ENCODE results near the gene ZNF516. TPM values are rescaled to one million over a fixed set of nuclear protein-coding genes. Genes with fewer than 3 reads are reported as not detected.

ZNF516 gene
- total and polyA plus RNA-seq, 2 of the 4 experiments (the other 2 are of a cell fraction): 7.9 to 16.9 TPM

DNA sequence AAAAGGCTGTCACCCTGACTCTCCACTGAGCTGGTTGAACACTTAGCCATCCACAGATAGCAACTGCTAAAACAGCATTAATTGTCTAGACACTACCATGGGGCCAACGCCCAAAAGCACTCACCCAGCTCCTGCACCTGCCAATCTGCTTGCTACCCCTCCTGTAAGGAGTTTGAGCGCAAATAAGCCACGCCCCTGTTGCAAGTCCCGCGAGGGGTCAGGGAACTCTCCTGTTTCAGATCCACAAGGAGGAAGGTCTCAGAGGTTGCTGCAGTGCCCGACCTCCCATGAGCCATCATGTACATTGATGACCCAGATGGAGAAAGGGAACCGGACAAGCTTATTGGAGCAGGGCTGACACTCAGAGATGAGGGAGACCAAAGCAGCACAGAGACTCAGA is 106.8 kb downstream of the ZNF516 start:
- H2BK120ac ChIP-seq (ENCODE audit: low read depth, low read length): no peak overlapping the region
- in situ Hi-C loops (cut with MboI; ENCODE audit: low sequenced_read_pairs): no loop called here
- H2AFZ ChIP-seq (replicated peaks; ENCODE audit: low read length, poor library complexity): no peak overlapping the region

More for the DNA sequence above, 106.8 kb downstream of the ZNF516 start:
- POLR2A ChIA-PET (ENCODE audit: unreplicated experiment): no interaction called here
- Histone ChIP-seq H3K56ac (ENCODE audit: extremely low read depth, insufficient read depth, low read length) (no peak overlapping the region), H3K27me3 (ENCODE audit: control insufficient read depth, insufficient read depth, low read length) (no peaks in the 10 kb centered on the region), H3K36me3 (ENCODE audit: control insufficient read depth, insufficient read depth, low read length) (peaks cover 3% of the 10 kb centered on the region; the same call in 1 of the 2 replicates), H3K4ac (ENCODE audit: low read depth, low read length) (no peak overlapping the region), H4K5ac (ENCODE audit: low read depth, low read length) (no peak overlapping the region), H3K23ac (ENCODE audit: low read depth, low read length) (no peak overlapping the region), H2BK15ac (ENCODE audit: low read depth, low read length) (no peak overlapping the region), H3K14ac (replicated peaks; ENCODE audit: low read depth, low read length) (no peak overlapping the region), H4K8ac (ENCODE audit: low read depth in 2 of 2, low read length in 2 of 2) (no peak overlapping the region), H4K91ac (ENCODE audit: insufficient read depth, low read depth, low read length) (no peak overlapping the region), H3K4me2 (ENCODE audit: low read depth, low read length) (no peak overlapping the region), H3K27ac (ENCODE audit: insufficient read depth, low read length) (no peak overlapping the region), H3K4me3 (ENCODE audit: insufficient read depth, low read depth, low read length) (no peak overlapping the region), H2BK20ac (ENCODE audit: low read depth, low read length) (no peak overlapping the region), H3K4me1 (ENCODE audit: control insufficient read depth, insufficient read depth, low read length) (peaks cover 18% of the 10 kb centered on the region), H2BK5ac (ENCODE audit: low read depth, low read length, poor library complexity, severe bottlenecking) (no peak overlapping the region), H2AK5ac (ENCODE audit: low read depth, low read length) (no peak overlapping the region), H3K79me1 (ENCODE audit: low read depth in 1 of 2, low read length in 2 of 2) (peaks cover 46 to 89% of the 10 kb centered on the region in 2 experiments), H4K20me1 (ENCODE audit: insufficient read depth, low read length) (peaks cover 85% of the 10 kb centered on the region), H3K9ac (ENCODE audit: low read depth, low read length) (no peak overlapping the region), H2AK9ac (replicated peaks; ENCODE audit: low read depth, low read length, poor library complexity) (no peak overlapping the region), H3K9me3 (ENCODE audit: control insufficient read depth, insufficient read depth, low read length) (no peaks in the 10 kb centered on the region), H3K9me1 (ENCODE audit: insufficient read depth, low read length) (peaks cover 41% of the 10 kb centered on the region), H3K18ac (ENCODE audit: low read depth, low read length) (no peak overlapping the region)
- no TSS peak for BruUV-seq (replicated peaks)
- WGBS, 2 experiments (ENCODE audit: extremely low coverage in 2 of 2, insufficient read length in 1 of 2): 100% methylated on average over 4 of the region's 7 CpGs; no CpG with 5 or more reads in 1 of the 2 experiments
- CTCF ChIA-PET: interaction anchor here (0.6 kb wide), 1 partner anchor 297 kb away, joined by 3 read pairs; no protein-coding TSS in a partner anchor
- dilution Hi-C loops (cut with HindIII; ENCODE audit: low sequenced_read_pairs, unreplicated experiment) (no loop called here), intact Hi-C loops (cut with micrococcal nuclease) (no loop called here)
- TF ChIP-seq, protein P1, sequence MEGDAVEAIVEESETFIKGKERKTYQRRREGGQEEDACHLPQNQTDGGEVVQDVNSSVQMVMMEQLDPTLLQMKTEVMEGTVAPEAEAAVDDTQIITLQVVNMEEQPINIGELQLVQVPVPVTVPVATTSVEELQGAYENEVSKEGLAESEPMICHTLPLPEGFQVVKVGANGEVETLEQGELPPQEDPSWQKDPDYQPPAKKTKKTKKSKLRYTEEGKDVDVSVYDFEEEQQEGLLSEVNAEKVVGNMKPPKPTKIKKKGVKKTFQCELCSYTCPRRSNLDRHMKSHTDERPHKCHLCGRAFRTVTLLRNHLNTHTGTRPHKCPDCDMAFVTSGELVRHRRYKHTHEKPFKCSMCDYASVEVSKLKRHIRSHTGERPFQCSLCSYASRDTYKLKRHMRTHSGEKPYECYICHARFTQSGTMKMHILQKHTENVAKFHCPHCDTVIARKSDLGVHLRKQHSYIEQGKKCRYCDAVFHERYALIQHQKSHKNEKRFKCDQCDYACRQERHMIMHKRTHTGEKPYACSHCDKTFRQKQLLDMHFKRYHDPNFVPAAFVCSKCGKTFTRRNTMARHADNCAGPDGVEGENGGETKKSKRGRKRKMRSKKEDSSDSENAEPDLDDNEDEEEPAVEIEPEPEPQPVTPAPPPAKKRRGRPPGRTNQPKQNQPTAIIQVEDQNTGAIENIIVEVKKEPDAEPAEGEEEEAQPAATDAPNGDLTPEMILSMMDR (conservative IDR thresholded peaks at IDR 0.05; ENCODE audit: low read depth, low read length): no peak
- no peak for TF ChIP-seq CEBPB (IDR thresholded peaks at IDR 0.05; ENCODE audit: low read depth, low read length)
- no peak for TF ChIP-seq SMC3 (IDR thresholded peaks at IDR 0.05; ENCODE audit: low read depth, low read length)
- TF ChIP-seq RFX5 (IDR thresholded peaks at IDR 0.05; ENCODE audit: low read depth, low read length): no peak
- TF ChIP-seq CHD1 (IDR thresholded peaks at IDR 0.05; ENCODE audit: low read depth, low read length): no peak
- TF ChIP-seq, protein P2, sequence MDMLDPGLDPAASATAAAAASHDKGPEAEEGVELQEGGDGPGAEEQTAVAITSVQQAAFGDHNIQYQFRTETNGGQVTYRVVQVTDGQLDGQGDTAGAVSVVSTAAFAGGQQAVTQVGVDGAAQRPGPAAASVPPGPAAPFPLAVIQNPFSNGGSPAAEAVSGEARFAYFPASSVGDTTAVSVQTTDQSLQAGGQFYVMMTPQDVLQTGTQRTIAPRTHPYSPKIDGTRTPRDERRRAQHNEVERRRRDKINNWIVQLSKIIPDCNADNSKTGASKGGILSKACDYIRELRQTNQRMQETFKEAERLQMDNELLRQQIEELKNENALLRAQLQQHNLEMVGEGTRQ (IDR thresholded peaks at IDR 0.05; ENCODE audit: low read depth, low read length): no peak
- no peak for TF ChIP-seq MAZ (IDR thresholded peaks at IDR 0.05; ENCODE audit: borderline replicate concordance, low read depth, low read length)
- no peak for TF ChIP-seq RAD21 (IDR thresholded peaks at IDR 0.05; ENCODE audit: low read length)
- no peak for DNase-seq
- ATAC-seq (ENCODE audit: low read depth): no peak
